Measurements from ENCODE around the gene ACOXL. TPM values are rescaled to one million over a fixed set of nuclear protein-coding genes. Genes with fewer than 3 reads are reported as not detected.

Gene ACOXL
- total RNA-seq, 1 donor from 2014 or later, result 0.58 TPM

DNA sequence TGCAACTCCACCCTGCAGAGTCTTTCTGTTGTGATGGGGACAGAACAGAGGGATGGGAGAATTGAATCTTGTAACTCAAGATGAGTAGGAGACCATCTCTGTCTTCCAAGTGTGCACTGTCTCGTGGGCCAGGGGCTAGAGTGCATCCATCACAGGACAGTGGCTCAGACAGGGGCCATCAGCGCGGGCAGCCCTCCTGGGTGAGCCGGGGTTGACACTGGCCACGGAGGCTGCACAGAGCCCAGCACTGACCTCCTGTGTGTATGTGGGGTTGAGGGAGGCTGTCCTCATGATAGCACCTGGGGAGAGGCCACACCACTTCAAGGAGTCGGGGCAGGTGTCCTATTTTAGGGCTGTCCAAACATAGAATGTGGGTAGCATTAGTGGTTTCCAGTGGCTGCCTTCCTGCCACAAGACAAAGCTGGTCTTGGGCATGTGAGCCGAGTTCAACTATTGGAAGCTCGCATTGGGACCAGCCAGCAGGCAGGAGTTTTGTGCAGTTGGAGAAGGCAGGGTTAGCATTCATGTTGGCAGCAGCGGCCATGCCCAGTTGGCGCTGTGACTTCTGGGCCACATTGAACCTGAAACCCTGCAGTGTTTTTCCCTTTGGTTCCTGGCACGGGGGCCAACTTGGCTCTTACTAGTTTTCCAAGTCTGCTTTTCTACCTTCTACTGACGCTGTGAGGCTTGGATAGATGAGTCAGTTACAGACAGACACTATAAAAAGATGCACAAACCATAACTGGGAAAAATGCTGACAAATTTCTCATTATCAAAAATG, 45.3 kb downstream of the ACOXL start:
- TF ChIP-seq, protein P1, sequence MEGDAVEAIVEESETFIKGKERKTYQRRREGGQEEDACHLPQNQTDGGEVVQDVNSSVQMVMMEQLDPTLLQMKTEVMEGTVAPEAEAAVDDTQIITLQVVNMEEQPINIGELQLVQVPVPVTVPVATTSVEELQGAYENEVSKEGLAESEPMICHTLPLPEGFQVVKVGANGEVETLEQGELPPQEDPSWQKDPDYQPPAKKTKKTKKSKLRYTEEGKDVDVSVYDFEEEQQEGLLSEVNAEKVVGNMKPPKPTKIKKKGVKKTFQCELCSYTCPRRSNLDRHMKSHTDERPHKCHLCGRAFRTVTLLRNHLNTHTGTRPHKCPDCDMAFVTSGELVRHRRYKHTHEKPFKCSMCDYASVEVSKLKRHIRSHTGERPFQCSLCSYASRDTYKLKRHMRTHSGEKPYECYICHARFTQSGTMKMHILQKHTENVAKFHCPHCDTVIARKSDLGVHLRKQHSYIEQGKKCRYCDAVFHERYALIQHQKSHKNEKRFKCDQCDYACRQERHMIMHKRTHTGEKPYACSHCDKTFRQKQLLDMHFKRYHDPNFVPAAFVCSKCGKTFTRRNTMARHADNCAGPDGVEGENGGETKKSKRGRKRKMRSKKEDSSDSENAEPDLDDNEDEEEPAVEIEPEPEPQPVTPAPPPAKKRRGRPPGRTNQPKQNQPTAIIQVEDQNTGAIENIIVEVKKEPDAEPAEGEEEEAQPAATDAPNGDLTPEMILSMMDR (IDR thresholded peaks at IDR 0.05; ENCODE audit: insufficient read depth, low read length, poor library complexity, severe bottlenecking), result no peak
- H3K27me3 ChIP-seq (ENCODE audit: control insufficient read depth, insufficient read depth, low read length), result peaks cover 7% of the 10 kb centered on the region
- no peak overlapping the region for H3K4me3 ChIP-seq (ENCODE audit: low read depth, low read length)
- no peak for DNase-seq (ENCODE audit: low read depth)
- H3K36me3 ChIP-seq (ENCODE audit: control insufficient read depth, insufficient read depth, low read length), result no peaks in the 10 kb centered on the region

DNA sequence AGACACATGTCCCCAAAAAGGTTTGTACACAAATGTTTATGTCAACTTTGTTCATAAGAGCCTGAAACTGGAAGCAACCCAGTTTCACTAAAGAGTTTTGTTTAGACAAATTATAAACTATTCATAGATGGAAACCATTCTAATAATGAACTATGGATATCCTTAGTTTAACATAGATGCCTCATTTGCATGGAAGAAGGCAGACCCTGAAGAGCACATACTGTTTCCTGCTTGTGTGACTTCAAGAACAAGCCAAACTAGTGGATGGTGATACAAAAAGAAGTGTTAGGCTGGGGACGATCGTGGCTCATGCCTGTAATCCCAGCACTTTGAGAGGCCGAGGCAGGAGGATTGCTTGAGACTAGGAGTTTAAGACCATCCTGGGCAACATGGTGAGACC, 48.1 kb downstream of the ACOXL start:
- peaks cover 4% of the 10 kb centered on the region for H3K27me3 ChIP-seq (ENCODE audit: control insufficient read depth, insufficient read depth, low read length)
- no peaks in the 10 kb centered on the region for H3K36me3 ChIP-seq (ENCODE audit: control insufficient read depth, insufficient read depth, low read length)
- DNase-seq (ENCODE audit: low read depth), result no peak
- TF ChIP-seq, protein P1 (IDR thresholded peaks at IDR 0.05; ENCODE audit: insufficient read depth, low read length, poor library complexity, severe bottlenecking), result no peak
- no peak overlapping the region for H3K4me3 ChIP-seq (ENCODE audit: low read depth, low read length)

DNA sequence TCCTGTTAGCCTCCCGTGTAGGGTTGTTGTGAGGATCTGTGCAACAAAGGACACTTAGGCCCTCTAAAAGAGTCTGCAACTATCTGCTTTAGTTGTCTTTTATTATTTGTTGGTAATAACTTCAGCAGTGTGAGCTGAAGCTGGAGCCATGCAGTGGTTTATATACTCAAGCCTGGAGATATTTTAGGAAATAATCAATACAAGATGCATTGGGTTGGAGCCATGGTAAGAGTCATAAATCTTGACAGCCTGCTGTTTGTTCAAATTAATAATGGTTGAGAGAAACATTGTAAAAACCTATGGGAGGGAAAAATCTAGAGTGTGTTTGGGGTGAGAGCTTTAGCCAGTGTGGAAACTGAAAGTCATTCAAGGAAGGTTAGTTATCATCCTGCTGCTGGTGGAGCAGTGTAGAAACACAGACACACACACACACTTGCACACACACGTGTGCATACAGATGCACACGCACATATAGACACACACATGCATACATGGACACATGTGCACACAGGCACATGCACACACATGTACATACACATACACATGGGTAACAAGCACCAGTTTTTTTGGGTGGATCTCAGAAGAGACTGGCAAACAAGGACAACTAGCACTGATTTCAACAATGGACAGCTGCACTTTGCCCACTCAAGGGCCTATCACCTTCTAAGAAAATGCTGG, 51.0 kb downstream of the ACOXL start:
- H3K36me3 ChIP-seq (ENCODE audit: control insufficient read depth, insufficient read depth, low read length), result no peaks in the 10 kb centered on the region
- H3K27me3 ChIP-seq (ENCODE audit: control insufficient read depth, insufficient read depth, low read length), result peaks cover 2% of the 10 kb centered on the region
- H3K4me3 ChIP-seq (ENCODE audit: low read depth, low read length), result no peak overlapping the region
- DNase-seq (ENCODE audit: low read depth), result no peak
- TF ChIP-seq, protein P1 (IDR thresholded peaks at IDR 0.05; ENCODE audit: insufficient read depth, low read length, poor library complexity, severe bottlenecking), result no peak

DNA sequence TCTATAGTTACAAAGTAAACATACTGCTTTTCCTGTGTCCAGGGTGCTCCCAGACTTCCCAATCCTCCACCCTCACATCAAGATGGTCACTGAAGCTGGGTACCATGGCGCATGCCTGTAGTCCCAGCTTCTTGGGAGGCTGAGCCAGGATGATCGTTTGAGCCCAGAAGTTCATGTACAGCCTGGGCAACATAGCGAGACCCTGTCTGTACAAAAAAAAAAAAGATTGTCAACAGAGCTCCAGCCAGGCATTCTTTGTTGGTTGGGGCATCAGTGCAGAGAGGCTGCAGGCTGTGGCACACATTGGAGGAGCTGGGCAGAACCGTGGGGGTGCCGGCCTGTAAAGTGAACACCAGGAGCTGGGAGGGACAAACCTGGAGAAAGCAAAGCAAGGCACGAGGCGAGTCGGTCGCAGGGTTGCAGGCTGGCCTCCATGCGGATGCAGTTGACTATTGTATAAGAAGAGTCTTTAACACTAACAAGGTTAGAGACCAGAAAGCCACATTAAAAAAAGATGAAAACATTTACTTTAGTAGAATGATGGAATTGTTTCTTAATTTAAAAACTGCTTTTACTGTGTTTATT, 51.8 kb downstream of the ACOXL start:
- H3K4me3 ChIP-seq (ENCODE audit: low read depth, low read length), result no peak overlapping the region
- TF ChIP-seq, protein P1 (IDR thresholded peaks at IDR 0.05; ENCODE audit: insufficient read depth, low read length, poor library complexity, severe bottlenecking), result no peak
- H3K36me3 ChIP-seq (ENCODE audit: control insufficient read depth, insufficient read depth, low read length), result no peaks in the 10 kb centered on the region
- H3K27me3 ChIP-seq (ENCODE audit: control insufficient read depth, insufficient read depth, low read length), result peaks cover 4% of the 10 kb centered on the region
- DNase-seq (ENCODE audit: low read depth), result no peak

DNA sequence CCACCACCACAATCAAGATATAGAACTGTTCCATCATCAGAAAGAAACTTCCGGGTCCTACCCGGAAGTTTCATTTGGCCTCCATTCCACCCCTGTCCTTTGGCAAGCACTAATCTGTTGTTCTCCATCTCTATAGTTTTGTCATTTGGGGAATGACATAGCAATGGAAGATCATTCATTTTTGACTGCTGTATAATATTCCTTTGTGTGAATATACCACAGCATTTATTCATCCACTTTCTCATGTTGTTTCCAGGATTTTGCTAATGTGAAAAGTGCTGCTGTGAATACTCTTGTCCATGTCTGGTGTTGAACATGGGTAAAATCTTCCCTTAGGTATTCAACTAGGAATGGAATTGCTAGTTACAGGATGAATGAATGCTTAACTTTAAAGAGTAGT, 53.1 kb downstream of the ACOXL start:
- DNase-seq (ENCODE audit: low read depth), result no peak
- Histone ChIP-seq H3K27me3 (ENCODE audit: control insufficient read depth, insufficient read depth, low read length) (peaks cover 4% of the 10 kb centered on the region), H3K36me3 (ENCODE audit: control insufficient read depth, insufficient read depth, low read length) (no peaks in the 10 kb centered on the region), H3K4me3 (ENCODE audit: low read depth, low read length) (no peak overlapping the region)
- TF ChIP-seq, protein P1 (IDR thresholded peaks at IDR 0.05; ENCODE audit: insufficient read depth, low read length, poor library complexity, severe bottlenecking), result no peak

Measured in kidney epithelial cell (primary cell).